Measurements from ENCODE around the gene KDM3A. TPM values are rescaled to one million over a fixed set of nuclear protein-coding genes. Genes with fewer than 3 reads are reported as not detected.

The KDM3A gene
- total and polyA plus RNA-seq, 9 of the 15 experiments (the other 6 are each of a cell fraction or from before 2014, with no cell fraction given): 7.5 to 95.4 (median 24.8) TPM

GRCh38 chr2:86440631-86441391 lies at the start of gene KDM3A (continued):
- TF ChIP-seq ZSCAN29 (IDR thresholded peaks at IDR 0.05) (0 out of 2 replicates have a peak, but pooled peaks have one; percentile 53), KDM1A (IDR thresholded peaks at IDR 0.05) (peak; percentile 25 to 93; a peak in 2 of 4 replicates), ZNF445 (CRISPR knock-in tag; IDR thresholded peaks at IDR 0.05; ENCODE audit: low read depth) (0 out of 2 replicates have a peak, but pooled peaks have one; percentile 45), CTBP1 (IDR thresholded peaks at IDR 0.05; ENCODE audit: borderline replicate concordance) (peak; percentile 77; the same call in 1 of the 2 replicates), TRIM28 (IDR thresholded peaks at IDR 0.05) (peak; percentile 92), USF2 (CRISPR knock-in tag; IDR thresholded peaks at IDR 0.05) (peak; percentile 76), ZFP30 (CRISPR knock-in tag; IDR thresholded peaks at IDR 0.05; ENCODE audit: borderline replicate concordance) (no peak), ILF3 (IDR thresholded peaks at IDR 0.05; ENCODE audit: borderline replicate concordance) (no peak), ZFP36 (IDR thresholded peaks at IDR 0.05; ENCODE audit: low read depth, low read length, partially characterized antibody) (peak; percentile 18), MTF1 (CRISPR knock-in tag; IDR thresholded peaks at IDR 0.05; ENCODE audit: borderline replicate concordance) (no peak), ZNF76 (CRISPR knock-in tag; IDR thresholded peaks at IDR 0.05; ENCODE audit: borderline replicate concordance) (peak; percentile 68), POLR3A (IDR thresholded peaks at IDR 0.05; ENCODE audit: borderline replicate concordance, extremely low read depth, insufficient read depth, insufficient read length) (no peak), GATAD2B (IDR thresholded peaks at IDR 0.05; ENCODE audit: borderline replicate concordance) (peak; percentile 91), KDM4B (IDR thresholded peaks at IDR 0.05; ENCODE audit: borderline replicate concordance in 2 of 2, low read depth in 1 of 2) (no peak), CUX1 (CRISPR knock-in tag; IDR thresholded peaks at IDR 0.05) (no peak), SUPT5H (IDR thresholded peaks at IDR 0.05) (peak; percentile 83; the same call in 1 of the 2 replicates), CBX5 (IDR thresholded peaks at IDR 0.05; ENCODE audit: borderline replicate concordance, low read depth) (no peak; the same call in 1 of the 2 replicates), RCOR1 (IDR thresholded peaks at IDR 0.05; ENCODE audit: borderline replicate concordance in 1 of 2, low read depth in 2 of 2, low read length in 2 of 2) (peak in 1 of 2 experiments; percentile 15; a peak in 3 of 4 replicates), MCM7 (IDR thresholded peaks at IDR 0.05) (peak in 1 of 2 experiments; percentile 94; a peak in 2 of 4 replicates), ETV6 (IDR thresholded peaks at IDR 0.05; ENCODE audit: borderline replicate concordance in 1 of 2, low read depth in 2 of 2, low read length in 1 of 2) (peak in 1 of 2 experiments; percentile 33; a peak in 1 of 4 replicates), ETV6 (CRISPR knock-in tag; IDR thresholded peaks at IDR 0.05; ENCODE audit: borderline replicate concordance) (no peak), BMI1 (IDR thresholded peaks at IDR 0.05; ENCODE audit: low read length) (no peak), HOXB6 (CRISPR knock-in tag; IDR thresholded peaks at IDR 0.05; ENCODE audit: borderline replicate concordance) (no peak), RUNX1 (IDR thresholded peaks at IDR 0.05; ENCODE audit: low read depth) (no peak)
